ENCODE results near the gene FRMPD2.

Gene FRMPD2

DNA sequence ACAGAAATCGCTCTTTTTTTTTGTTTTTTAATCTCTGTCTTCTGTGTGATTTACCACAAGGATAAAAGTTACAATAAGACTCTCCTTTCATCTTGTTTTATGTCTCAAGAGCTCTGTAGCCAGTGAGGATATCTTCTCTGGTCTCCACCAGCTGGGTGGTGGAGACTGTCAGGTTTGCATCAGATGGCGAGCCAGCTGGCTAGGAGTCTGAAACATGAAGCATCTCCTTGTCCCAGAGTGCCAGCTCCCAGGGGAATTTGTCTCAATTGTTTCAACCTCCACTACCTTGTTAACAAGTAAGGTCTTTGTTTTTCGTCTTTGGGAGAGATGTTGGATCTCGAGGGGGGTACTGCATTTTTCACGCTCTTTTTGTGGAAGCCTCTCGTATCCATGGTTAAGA, 47.3 kb downstream of the FRMPD2 start:
- Histone ChIP-seq H3K4me2 (ENCODE audit: low read length) (no peak overlapping the region), H3F3A (ENCODE audit: insufficient read depth, low read length) (no peaks in the 10 kb centered on the region), H3K36me3 (ENCODE audit: insufficient read depth, low read length) (no peaks in the 10 kb centered on the region), H3K9ac (ENCODE audit: low read length) (no peak overlapping the region), H3K27me3 (ENCODE audit: insufficient read depth, low read length) (no peaks in the 10 kb centered on the region), H3K4me1 (ENCODE audit: insufficient read depth, low read length, severe bottlenecking) (no peaks in the 10 kb centered on the region), H2AFZ (ENCODE audit: low read length) (no peak overlapping the region), H3K9me3 (ENCODE audit: low read length) (no peaks in the 10 kb centered on the region), H3K4me3 (ENCODE audit: low read depth, low read length, poor library complexity, severe bottlenecking) (no peak overlapping the region), H3K27ac (ENCODE audit: low read depth, low read length, poor library complexity, severe bottlenecking) (no peak overlapping the region), H4K20me1 (ENCODE audit: insufficient read depth, low read length) (no peaks in the 10 kb centered on the region), H3K9me2 (ENCODE audit: low read depth, low read length) (no peaks in the 10 kb centered on the region), H3K79me2 (ENCODE audit: insufficient read depth, low read length) (no peaks in the 10 kb centered on the region)
- TF ChIP-seq EZH2 (IDR thresholded peaks at IDR 0.05; ENCODE audit: borderline replicate concordance, low read length): no peak
- TF ChIP-seq, protein P1, sequence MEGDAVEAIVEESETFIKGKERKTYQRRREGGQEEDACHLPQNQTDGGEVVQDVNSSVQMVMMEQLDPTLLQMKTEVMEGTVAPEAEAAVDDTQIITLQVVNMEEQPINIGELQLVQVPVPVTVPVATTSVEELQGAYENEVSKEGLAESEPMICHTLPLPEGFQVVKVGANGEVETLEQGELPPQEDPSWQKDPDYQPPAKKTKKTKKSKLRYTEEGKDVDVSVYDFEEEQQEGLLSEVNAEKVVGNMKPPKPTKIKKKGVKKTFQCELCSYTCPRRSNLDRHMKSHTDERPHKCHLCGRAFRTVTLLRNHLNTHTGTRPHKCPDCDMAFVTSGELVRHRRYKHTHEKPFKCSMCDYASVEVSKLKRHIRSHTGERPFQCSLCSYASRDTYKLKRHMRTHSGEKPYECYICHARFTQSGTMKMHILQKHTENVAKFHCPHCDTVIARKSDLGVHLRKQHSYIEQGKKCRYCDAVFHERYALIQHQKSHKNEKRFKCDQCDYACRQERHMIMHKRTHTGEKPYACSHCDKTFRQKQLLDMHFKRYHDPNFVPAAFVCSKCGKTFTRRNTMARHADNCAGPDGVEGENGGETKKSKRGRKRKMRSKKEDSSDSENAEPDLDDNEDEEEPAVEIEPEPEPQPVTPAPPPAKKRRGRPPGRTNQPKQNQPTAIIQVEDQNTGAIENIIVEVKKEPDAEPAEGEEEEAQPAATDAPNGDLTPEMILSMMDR (IDR thresholded peaks at IDR 0.05; ENCODE audit: low read length): no peak

DNA sequence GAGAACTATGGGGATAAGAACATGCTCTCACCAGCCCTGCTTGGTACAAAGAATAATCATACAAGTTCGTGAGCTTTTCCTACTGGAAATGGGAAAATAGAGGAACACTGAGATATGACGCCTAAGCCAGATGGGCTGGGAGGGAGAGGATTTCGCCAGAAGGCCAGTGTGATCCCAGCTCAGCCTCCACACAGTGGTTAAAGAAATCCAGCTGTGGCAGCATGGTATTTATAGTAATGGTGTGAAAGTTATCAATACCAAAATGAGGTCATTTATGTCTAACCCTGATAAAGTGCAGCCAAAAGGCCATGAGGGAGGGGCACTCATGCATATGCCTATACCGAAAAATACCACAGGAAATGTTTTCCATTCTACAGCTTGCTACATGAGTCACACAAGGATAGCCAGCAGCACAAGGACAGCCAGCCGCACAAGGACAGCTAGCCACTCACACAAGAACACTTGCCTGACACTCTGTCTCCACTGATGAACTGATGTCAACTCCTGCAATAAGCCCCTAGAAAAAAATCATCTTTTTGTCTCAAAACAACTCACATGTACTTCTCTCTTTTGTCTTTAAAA, 49.4 kb downstream of the FRMPD2 start:
- Histone ChIP-seq H3K4me2 (ENCODE audit: low read length) (no peak overlapping the region), H3K4me3 (ENCODE audit: low read depth, low read length, poor library complexity, severe bottlenecking) (no peak overlapping the region), H3K27ac (ENCODE audit: low read depth, low read length, poor library complexity, severe bottlenecking) (no peak overlapping the region), H3F3A (ENCODE audit: insufficient read depth, low read length) (no peaks in the 10 kb centered on the region), H3K9ac (ENCODE audit: low read length) (no peak overlapping the region), H2AFZ (ENCODE audit: low read length) (no peak overlapping the region), H3K9me2 (ENCODE audit: low read depth, low read length) (no peaks in the 10 kb centered on the region), H4K20me1 (ENCODE audit: insufficient read depth, low read length) (no peaks in the 10 kb centered on the region), H3K79me2 (ENCODE audit: insufficient read depth, low read length) (no peaks in the 10 kb centered on the region), H3K4me1 (ENCODE audit: insufficient read depth, low read length, severe bottlenecking) (no peaks in the 10 kb centered on the region), H3K9me3 (ENCODE audit: low read length) (no peaks in the 10 kb centered on the region), H3K36me3 (ENCODE audit: insufficient read depth, low read length) (no peaks in the 10 kb centered on the region), H3K27me3 (ENCODE audit: insufficient read depth, low read length) (no peaks in the 10 kb centered on the region)
- TF ChIP-seq EZH2 (IDR thresholded peaks at IDR 0.05; ENCODE audit: borderline replicate concordance, low read length): no peak
- TF ChIP-seq, protein P1 (IDR thresholded peaks at IDR 0.05; ENCODE audit: low read length): no peak

DNA sequence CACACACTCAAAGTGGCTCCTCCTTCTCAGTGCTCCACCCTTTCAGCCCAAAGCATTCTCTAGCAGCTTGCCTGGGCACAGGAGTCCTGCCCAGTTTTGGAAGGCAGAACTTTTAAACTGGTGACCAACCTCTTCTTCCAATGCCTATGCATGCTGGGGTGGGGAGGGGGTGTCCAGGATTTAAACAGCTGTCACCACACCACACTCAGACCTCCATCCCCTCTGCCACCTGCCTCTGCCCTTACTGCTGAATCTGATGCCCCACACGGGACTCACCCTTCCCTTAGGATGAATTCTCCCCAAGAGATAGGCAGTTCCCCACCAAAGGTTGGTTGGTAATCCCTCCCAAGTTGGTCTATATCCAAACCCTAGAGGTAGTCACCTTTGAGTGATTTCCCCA, 50.2 kb downstream of the FRMPD2 start:
- Histone ChIP-seq H3F3A (ENCODE audit: insufficient read depth, low read length) (no peaks in the 10 kb centered on the region), H3K36me3 (ENCODE audit: insufficient read depth, low read length) (no peaks in the 10 kb centered on the region), H3K79me2 (ENCODE audit: insufficient read depth, low read length) (no peaks in the 10 kb centered on the region), H3K4me2 (ENCODE audit: low read length) (no peak overlapping the region), H3K9me2 (ENCODE audit: low read depth, low read length) (no peaks in the 10 kb centered on the region), H3K9me3 (ENCODE audit: low read length) (no peaks in the 10 kb centered on the region), H3K4me3 (ENCODE audit: low read depth, low read length, poor library complexity, severe bottlenecking) (no peak overlapping the region), H3K9ac (ENCODE audit: low read length) (no peak overlapping the region), H2AFZ (ENCODE audit: low read length) (no peak overlapping the region), H3K27ac (ENCODE audit: low read depth, low read length, poor library complexity, severe bottlenecking) (no peak overlapping the region), H3K27me3 (ENCODE audit: insufficient read depth, low read length) (no peaks in the 10 kb centered on the region), H3K4me1 (ENCODE audit: insufficient read depth, low read length, severe bottlenecking) (no peaks in the 10 kb centered on the region), H4K20me1 (ENCODE audit: insufficient read depth, low read length) (no peaks in the 10 kb centered on the region)
- no peak for TF ChIP-seq EZH2 (IDR thresholded peaks at IDR 0.05; ENCODE audit: borderline replicate concordance, low read length)
- TF ChIP-seq, protein P1 (IDR thresholded peaks at IDR 0.05; ENCODE audit: low read length): no peak
